ENCODE measurements around the gene PPM1M.
"Not testable (repeated sequence)": the region's sequence is repeated elsewhere in the genome, so short reads cannot be mapped to it uniquely, and the experiment has no call there.

PPM1M gene

DNA sequence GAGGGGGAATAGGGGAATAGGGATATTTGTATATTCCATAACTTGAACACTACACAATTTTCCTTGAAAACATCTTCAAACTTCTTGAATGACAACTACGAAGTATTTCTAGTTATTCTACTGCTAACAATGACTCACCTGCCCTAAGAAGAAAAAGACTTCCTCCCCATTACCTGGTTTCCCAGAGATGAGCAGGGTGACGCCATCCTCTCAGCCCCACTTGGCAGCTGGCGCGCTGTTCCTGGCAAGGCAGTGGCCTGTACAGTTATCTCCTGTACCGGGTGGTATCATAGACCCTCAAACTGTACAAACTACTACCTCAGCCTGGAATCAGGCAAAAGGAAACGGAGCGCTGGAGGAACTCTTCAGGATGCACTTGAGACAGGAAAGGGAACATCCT, 22.5 kb downstream of the PPM1M start:
- TF ChIP-seq, protein P1, sequence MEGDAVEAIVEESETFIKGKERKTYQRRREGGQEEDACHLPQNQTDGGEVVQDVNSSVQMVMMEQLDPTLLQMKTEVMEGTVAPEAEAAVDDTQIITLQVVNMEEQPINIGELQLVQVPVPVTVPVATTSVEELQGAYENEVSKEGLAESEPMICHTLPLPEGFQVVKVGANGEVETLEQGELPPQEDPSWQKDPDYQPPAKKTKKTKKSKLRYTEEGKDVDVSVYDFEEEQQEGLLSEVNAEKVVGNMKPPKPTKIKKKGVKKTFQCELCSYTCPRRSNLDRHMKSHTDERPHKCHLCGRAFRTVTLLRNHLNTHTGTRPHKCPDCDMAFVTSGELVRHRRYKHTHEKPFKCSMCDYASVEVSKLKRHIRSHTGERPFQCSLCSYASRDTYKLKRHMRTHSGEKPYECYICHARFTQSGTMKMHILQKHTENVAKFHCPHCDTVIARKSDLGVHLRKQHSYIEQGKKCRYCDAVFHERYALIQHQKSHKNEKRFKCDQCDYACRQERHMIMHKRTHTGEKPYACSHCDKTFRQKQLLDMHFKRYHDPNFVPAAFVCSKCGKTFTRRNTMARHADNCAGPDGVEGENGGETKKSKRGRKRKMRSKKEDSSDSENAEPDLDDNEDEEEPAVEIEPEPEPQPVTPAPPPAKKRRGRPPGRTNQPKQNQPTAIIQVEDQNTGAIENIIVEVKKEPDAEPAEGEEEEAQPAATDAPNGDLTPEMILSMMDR (IDR thresholded peaks at IDR 0.05; ENCODE audit: low read depth, low read length) = no peak
- DNase-seq (ENCODE audit: low read depth in 2 of 2) = no peak
- no peak overlapping the region for H3K4me3 ChIP-seq (replicated peaks in 1 of 2; ENCODE audit: low read depth in 2 of 2, low read length in 2 of 2)

DNA sequence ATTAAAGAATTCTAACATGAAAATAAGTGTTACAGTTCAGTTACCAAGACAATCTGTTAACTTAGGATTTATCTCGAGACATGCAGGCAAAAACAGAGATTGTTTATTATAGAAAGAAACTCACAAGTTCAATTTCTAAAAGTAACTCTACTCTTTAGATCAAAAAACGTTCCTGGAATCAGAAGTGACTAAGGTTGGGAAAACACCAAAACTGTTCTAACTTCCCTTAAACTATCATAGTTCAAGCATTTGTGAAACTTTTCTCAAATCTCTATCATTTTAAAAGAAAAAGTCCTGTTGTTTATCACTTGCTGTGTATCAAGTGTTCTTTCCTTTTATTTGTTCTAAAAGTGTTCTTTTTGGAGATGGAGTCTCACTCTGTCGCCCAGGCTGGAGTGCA, 24.2 kb downstream of the PPM1M start:
- no peak for DNase-seq (ENCODE audit: low read depth in 2 of 2)
- no peak overlapping the region for H3K4me3 ChIP-seq (replicated peaks in 1 of 2; ENCODE audit: low read depth in 2 of 2, low read length in 2 of 2)
- TF ChIP-seq, protein P1 (IDR thresholded peaks at IDR 0.05; ENCODE audit: low read depth, low read length) = no peak

DNA sequence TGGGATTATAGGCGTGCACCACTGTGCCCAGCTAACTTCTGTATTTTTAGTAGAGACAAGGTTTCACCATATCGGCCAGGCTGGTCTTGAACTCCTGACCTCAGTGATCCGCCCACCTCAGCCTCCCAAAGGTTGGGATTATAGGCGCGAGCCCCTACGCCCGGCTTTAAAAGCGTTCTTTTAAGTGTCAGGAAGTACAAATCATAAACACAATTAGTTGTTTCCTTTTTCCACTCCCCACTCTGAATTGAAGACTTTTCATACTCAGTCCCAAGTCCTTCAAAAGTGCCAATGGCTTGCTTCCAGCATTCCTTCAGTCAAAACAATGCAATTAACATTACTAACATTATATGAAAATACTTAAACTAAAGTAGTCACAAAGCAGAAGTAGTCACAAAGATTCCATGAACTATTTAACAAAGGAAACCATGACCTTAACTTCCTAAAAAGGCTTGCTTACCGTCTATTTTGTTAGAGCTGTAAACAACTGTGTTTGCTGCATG, 24.7 kb downstream of the PPM1M start:
- no peak overlapping the region for H3K4me3 ChIP-seq (replicated peaks in 1 of 2; ENCODE audit: low read depth in 2 of 2, low read length in 2 of 2)
- TF ChIP-seq, protein P1 (IDR thresholded peaks at IDR 0.05; ENCODE audit: low read depth, low read length) = no peak
- DNase-seq (ENCODE audit: low read depth in 2 of 2) = peak; percentile 33 to 37

DNA sequence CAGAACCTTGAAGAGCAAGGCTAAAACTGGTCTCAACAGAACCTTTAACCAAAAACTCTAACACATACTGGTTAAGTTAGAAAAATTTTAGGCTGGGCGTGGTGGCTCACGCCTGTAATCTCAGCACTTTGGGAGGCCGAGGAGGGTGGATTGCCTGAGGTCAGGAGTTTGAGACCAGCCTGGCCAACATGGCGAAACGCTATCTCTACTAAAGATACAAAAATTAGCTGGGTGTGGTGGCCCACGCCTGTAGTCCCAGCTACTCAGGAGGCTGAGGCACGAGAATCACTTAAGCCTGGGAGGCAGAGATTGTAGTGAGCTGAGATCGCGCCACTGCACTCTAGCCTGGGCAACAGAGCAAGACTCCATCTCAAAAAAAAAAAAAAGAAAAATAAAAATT, 26.6 kb downstream of the PPM1M start:
- DNase-seq (ENCODE audit: low read depth in 2 of 2); H3K4me3 ChIP-seq (replicated peaks in 1 of 2; ENCODE audit: low read depth in 2 of 2, low read length in 2 of 2): not testable (repeated sequence)

DNA sequence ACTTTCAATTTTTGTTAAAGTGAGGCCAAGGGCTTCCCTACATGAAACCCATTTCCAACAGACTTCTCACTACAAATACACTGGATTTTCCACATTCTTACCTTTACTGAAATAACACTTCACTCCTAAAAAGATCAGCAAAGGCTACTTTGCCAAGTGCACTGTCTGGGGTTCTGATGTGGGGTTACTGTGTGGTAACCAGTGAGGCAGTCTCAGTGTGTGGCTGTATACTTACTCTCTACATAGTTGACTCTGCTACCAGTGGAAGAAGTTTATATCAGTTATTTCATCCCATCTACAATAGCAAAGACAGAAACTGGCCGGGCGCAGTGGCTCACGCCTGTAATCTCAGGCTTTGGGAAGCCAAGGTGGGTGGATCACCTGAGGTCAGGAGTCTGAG, 27.3 kb downstream of the PPM1M start:
- no peak for DNase-seq (ENCODE audit: low read depth in 2 of 2)
- no peak overlapping the region for H3K4me3 ChIP-seq (replicated peaks in 1 of 2; ENCODE audit: low read depth in 2 of 2, low read length in 2 of 2)
- TF ChIP-seq, protein P1 (IDR thresholded peaks at IDR 0.05; ENCODE audit: low read depth, low read length) = no peak

DNA sequence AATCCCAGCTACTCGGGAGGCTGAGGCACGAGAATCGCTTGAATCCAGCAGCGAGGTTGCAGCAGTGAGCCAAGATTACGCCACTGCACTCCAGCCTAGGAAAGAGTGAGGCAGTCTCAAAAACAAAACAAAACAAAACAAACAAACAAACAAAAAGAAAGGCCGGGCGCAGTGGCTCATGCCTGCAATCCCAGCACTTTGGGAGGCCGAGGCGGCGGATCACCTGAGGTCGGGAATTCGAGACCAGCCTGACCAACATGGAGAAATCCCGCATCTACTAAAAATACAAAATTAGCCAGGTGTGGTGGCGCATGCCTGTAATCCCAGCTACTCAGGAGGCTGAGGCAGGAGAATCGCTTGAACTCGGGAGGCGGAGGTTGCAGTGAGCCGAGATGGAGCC, 29.2 kb downstream of the PPM1M start:
- not testable (repeated sequence) for H3K4me3 ChIP-seq (replicated peaks in 1 of 2; ENCODE audit: low read depth in 2 of 2, low read length in 2 of 2); DNase-seq (ENCODE audit: low read depth in 2 of 2)

DNA sequence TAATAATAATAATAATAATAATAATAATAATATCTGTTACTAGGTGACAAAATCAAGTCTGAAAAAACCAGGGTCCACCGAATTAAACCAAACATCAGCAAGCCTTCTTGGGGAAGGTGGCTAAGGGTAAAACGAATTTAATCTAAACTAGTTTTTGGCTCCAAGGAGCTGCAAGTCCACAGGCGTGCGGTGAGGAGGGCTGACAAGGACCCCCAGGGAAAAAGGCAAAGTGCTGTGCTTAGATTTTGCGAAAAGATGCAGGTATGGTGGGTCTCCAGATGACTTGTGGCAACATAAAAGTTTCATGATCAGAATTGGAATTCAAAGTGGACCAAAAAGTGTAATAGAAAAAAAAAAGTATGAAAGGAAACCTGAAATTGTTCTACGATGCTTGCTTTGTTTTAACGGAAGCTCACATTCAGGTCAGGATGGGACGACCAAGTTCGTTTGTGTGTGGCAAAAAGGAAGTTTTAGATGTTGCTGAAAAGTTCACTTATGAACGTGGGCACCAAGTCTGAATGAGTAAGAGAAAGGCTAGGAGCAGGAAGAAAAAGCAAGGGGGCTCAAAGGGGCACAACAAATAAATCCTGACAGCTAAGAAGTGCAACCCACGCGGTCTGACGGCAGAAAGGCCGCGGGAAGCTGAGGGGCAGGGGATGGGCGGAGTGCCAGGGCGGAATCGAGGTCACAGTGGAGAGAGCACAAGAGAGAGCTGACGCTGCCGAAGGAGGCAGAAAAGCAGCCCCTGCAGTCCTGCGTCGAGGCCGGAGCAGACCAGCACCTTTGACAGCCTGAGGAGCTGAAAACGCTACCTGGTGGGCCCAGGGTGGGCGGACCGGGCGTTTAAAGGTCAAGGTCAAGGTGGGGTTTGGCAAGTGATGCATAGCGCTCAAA, 31.8 kb downstream of the PPM1M start:
- DNase-seq (ENCODE audit: low read depth in 2 of 2) = peak; percentile 67 to 78
- H3K4me3 ChIP-seq (replicated peaks in 1 of 2; ENCODE audit: low read depth in 2 of 2, low read length in 2 of 2) = peak overlapping the region; percentile 93 to 95
- TF ChIP-seq, protein P1 (IDR thresholded peaks at IDR 0.05; ENCODE audit: low read depth, low read length) = no peak
